Ishikawa (cell line): ENCODE measurements around the gene RHBDL3.

Experiments
- CEBPB ChIP-seq: IDR thresholded peaks from 2 replicates; pipeline ENCODE4 v1.6.1; 2012
- CREB1 ChIP-seq: IDR thresholded peaks from 2 replicates; pipeline ENCODE4 v1.6.1; 2012; ENCODE audit warnings: low read depth
- EGR1 ChIP-seq: IDR thresholded peaks from 2 replicates; pipeline ENCODE4 v1.6.1; 2012
- EP300 ChIP-seq: IDR thresholded peaks from 2 replicates; pipeline ENCODE4 v1.6.1; 2012; ENCODE audit warnings: borderline replicate concordance
- FOXM1 ChIP-seq: IDR thresholded peaks from 2 replicates; pipeline ENCODE4 v1.6.1; 2012; ENCODE audit warnings: low read depth, borderline replicate concordance
- MAX ChIP-seq: IDR thresholded peaks from 2 replicates; pipeline ENCODE4 v1.6.1; 2012
- NFIC ChIP-seq: IDR thresholded peaks from 2 replicates; pipeline ENCODE4 v1.6.1; 2012
- RAD21 ChIP-seq: IDR thresholded peaks from 2 replicates; pipeline ENCODE4 v1.6.1; 2012; ENCODE audit warnings: low read depth
- REST ChIP-seq: IDR thresholded peaks from 2 replicates; pipeline ENCODE4 v1.6.1; 2012; ENCODE audit warnings: low read depth, mild to moderate bottlenecking
- TAF1 ChIP-seq: IDR thresholded peaks from 2 replicates; pipeline ENCODE4 v1.6.1; 2012; ENCODE audit warnings: low read depth, mild to moderate bottlenecking
- TCF12 ChIP-seq: IDR thresholded peaks from 2 replicates; pipeline ENCODE4 v1.6.1; 2012; ENCODE audit warnings: low read depth
- TEAD4 ChIP-seq: IDR thresholded peaks from 2 replicates; pipeline ENCODE4 v1.6.1; 2012
- USF1 ChIP-seq: IDR thresholded peaks from 2 replicates; pipeline ENCODE4 v1.6.1; 2012
- YY1 ChIP-seq: IDR thresholded peaks from 2 replicates; pipeline ENCODE4 v1.6.1; 2012; ENCODE audit warnings: low read depth
- ZBTB7A ChIP-seq: IDR thresholded peaks from 2 replicates; pipeline ENCODE4 v1.6.1; 2012; ENCODE audit warnings: low read depth

Gene RHBDL3

GRCh38 chr17:32345951-32346600 lies 80.4 kb downstream of the RHBDL3 start:
- TF ChIP-seq CEBPB (no peak), REST (no peak), TEAD4 (no peak), USF1 (no peak), FOXM1 (no peak)

- TF ChIP-seq NFIC (no peak), REST (no peak), FOXM1 (no peak), USF1 (no peak), RAD21 (no peak), TEAD4 (no peak), YY1 (no peak), CREB1 (no peak), EP300 (no peak)
These were observed 82.8 kb downstream of the RHBDL3 start for GRCh38 chr17:32348483-32348800.

GRCh38 chr17:32349503-32349853 lies 83.8 kb downstream of the RHBDL3 start:
- TF ChIP-seq NFIC (no peak), ZBTB7A (no peak), EP300 (no peak), EGR1 (no peak), TEAD4 (no peak), USF1 (no peak), RAD21 (no peak), MAX (no peak), FOXM1 (no peak), YY1 (no peak), CREB1 (no peak), REST (no peak), TCF12 (no peak)

- TF ChIP-seq REST (no peak), TCF12 (peak; percentile 55), EGR1 (peak; percentile 29), TAF1 (peak; percentile 94), TEAD4 (0 out of 2 replicates have a peak, but pooled peaks have one; percentile 42), RAD21 (no peak), NFIC (no peak), CEBPB (no peak), USF1 (peak; percentile 98), MAX (peak; percentile 88), EP300 (0 out of 2 replicates have a peak, but pooled peaks have one; percentile 2), ZBTB7A (no peak), FOXM1 (no peak), CREB1 (0 out of 2 replicates have a peak, but pooled peaks have one; percentile 17), YY1 (peak; percentile 95)
These were observed 84.4 kb downstream of the RHBDL3 start, which contains the start of gene ZNF207 for GRCh38 chr17:32349854-32350665. Gene ZNF207 (plus strand): TSS chr17:32350157. CDS start chr17:32350286, 129 bp downstream.
